D721Med (cell line): ENCODE data around the gene PWWP2B.

Source experiments
- DNase-seq: peaks from one replicate; pipeline ENCODE4 v3.0.0; 2011; ENCODE audit warnings: low spot score; ENCODE audit not compliant: insufficient read length
- FAIRE-seq: peaks from 2 replicates; lab custom pipeline; 2011; peaks lifted over from hg19 to GRCh38; lab: Jason Lieb, UNC
- TF ChIP-seq, protein P1 (sequence below): IDR thresholded peaks from 2 replicates; pipeline ENCODE4 v1.5.1; 2012; ENCODE audit warnings: mild to moderate bottlenecking, control low read depth; ENCODE audit not compliant: insufficient read depth; ENCODE audit errors: missing control alignments

PWWP2B gene

DNA sequence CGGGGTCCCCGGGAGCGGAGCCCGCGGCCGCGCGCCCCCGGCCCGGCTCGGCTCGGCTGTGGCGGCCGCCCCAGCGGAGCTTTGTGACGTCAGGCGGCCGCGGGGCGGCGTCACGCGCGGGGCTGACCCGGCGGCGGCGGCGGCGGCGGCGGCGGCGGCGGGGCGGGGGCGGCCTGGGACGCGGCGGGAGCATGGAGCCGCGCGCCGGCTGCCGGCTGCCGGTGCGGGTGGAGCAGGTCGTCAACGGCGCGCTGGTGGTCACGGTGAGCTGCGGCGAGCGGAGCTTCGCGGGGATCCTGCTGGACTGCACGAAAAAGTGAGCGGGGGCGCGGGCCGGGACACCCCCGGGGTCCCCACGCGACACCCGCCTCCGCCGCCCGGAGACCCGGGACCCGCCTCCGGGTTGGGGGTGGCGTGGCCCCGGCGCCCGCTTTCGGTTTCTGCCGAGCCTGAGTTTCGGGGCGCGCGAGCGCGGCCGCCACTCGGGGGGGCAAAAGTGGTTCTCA lies at the start of gene PWWP2B:
PWWP2B (plus strand) TSS at position 165 of the 506 bp plus-strand sequence; CDS start at position 192, 27 bp downstream.
- no peak for DNase-seq
- TF ChIP-seq, protein P1, sequence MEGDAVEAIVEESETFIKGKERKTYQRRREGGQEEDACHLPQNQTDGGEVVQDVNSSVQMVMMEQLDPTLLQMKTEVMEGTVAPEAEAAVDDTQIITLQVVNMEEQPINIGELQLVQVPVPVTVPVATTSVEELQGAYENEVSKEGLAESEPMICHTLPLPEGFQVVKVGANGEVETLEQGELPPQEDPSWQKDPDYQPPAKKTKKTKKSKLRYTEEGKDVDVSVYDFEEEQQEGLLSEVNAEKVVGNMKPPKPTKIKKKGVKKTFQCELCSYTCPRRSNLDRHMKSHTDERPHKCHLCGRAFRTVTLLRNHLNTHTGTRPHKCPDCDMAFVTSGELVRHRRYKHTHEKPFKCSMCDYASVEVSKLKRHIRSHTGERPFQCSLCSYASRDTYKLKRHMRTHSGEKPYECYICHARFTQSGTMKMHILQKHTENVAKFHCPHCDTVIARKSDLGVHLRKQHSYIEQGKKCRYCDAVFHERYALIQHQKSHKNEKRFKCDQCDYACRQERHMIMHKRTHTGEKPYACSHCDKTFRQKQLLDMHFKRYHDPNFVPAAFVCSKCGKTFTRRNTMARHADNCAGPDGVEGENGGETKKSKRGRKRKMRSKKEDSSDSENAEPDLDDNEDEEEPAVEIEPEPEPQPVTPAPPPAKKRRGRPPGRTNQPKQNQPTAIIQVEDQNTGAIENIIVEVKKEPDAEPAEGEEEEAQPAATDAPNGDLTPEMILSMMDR = no peak
- FAIRE-seq = no peak

DNA sequence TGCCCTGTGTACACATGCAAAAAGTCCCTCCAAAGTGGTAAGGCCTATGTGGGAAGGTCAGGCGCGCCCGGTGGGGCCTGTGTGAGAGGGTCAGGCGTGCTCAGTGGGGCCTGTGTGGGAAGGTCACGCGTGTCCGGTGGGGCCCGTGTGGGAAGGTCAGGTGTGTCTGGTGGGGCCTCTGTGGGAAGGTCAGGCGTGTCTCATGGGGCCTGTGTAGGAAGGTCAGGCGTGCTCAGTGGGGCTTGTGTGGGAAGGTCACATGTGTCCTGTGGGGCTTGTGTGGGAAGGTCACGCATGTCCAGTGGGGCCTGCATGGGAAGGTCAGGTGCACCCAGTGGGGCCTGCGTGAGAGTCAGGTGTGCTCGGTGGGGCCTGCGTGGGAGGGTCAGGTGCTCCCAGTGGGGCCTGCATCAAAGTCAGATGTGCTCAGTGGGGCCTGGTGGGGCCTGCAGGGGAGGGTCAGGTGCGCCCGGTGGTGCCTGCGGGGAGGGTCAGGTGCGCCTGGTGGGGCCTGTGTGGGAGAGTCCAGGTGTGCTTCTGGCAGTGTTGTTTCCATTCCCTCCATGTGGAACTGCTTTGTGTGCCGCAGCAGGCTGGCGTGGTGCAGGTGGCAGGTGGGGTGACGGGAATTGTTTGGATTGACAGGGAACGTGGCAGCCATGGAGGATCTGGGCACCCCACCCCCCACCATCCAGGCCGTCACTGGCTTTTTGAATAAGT lies 49.6 kb upstream of the PWWP2B start:
- DNase-seq (no peak), FAIRE-seq (no peak)
- TF ChIP-seq, protein P1 = no peak

DNA sequence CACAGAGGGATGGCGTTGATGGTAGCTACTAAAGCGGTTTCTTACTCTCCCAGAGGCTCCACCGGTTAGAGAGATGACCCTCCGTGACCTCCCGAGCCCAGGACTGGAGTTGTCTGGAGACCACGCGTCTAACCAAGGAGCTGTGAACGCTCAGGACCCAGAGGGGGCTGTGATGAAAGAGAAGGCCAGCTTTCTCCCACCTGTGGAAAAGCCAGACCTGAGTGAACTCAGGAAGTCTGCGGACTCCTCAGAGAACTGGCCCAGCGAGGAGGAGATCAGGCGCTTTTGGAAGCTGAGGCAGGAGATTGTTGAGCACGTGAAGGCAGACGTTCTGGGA lies 49.1 kb upstream of the PWWP2B start:
- DNase-seq = no peak
- TF ChIP-seq, protein P1 = no peak
- FAIRE-seq = no peak

DNA sequence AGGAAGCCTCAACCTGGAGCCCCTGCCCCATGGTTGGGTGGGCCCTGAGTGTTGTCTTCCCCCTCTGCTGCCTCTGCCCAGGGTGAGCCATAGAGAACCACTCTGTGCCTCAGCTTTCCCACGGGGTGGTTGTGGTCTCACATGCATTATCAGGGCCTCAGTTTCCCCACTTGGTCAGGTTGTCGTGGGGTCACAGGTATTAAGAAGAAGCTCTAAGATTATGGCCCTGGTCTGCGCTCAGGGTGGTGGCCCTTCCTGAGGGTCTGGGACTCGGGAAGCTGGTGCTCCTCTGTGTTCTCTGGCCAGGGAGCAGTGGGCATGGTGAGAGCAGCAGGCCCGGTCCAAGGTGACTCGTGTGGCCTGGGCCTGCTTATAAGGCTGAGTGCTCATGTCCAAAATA lies 47.2 kb upstream of the PWWP2B start:
- FAIRE-seq (no peak), DNase-seq (no peak)

DNA sequence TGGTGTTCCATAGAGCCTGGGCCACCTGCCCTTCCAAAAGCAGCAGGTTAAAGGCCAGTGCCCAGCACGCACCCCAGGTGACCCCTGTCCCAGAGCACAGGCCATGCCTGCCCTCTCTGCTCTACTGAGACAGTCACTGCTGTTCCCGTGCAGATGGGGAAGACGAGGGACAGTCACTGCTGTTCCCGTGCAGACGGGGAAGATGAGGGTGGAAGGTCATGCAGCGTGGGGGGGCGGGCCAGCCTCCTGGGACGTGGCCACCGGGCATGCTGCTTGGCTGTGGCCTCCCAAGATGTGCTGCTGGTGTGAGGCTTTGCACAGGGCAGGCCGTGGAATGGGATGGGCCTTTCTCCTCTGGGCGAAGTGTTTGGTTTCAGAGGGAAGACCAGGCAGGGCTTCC lies 46.6 kb upstream of the PWWP2B start:
- TF ChIP-seq, protein P1 = no peak
- FAIRE-seq (no peak), DNase-seq (no peak)

More for the DNA sequence above, 47.2 kb upstream of the PWWP2B start:
- TF ChIP-seq, protein P1 = no peak

DNA sequence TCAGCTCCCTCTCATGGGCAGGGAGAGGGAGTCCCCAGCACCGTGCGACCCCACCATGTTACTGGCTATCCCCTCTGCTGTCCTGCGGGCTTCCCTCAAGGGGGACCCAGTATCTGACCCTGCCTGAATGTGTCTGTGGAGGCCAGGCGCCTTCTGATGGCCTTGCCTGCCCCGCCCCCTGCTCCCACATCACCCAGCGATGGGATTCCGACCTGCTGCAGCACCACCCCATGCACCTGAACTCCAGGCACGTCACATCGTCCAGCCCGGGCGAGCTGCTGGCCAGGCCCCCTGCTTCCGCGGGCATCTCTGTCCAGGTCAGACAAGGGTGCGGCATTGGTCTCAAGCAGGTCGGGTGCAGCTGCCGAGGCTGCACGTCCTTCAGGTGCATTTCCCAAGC lies 46.1 kb upstream of the PWWP2B start:
- TF ChIP-seq, protein P1 = no peak
- DNase-seq (no peak), FAIRE-seq (no peak)

DNA sequence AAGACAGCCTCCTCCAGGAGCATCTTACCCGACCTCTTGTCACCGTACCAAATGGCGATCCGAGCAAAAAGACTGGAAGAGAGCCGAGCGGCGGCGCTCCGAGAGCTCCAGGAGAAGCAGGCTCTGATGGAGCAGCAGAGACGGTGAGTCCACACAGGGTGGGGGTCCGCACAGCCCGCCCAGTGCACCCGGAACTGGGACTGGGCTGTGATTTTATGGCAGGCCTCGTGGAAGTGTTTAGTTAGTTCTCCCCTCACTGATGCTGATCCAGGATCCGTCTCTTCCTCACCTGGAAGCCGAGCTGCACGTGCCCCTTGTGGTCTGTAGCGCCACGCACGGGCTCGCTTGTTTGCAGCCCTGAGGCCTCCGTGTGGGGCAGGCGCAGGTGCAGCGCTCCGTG lies 45.4 kb upstream of the PWWP2B start:
- TF ChIP-seq, protein P1 = no peak
- DNase-seq (no peak), FAIRE-seq (no peak)
